ENCODE measurements around the gene MUS81.

MUS81 gene

DNA sequence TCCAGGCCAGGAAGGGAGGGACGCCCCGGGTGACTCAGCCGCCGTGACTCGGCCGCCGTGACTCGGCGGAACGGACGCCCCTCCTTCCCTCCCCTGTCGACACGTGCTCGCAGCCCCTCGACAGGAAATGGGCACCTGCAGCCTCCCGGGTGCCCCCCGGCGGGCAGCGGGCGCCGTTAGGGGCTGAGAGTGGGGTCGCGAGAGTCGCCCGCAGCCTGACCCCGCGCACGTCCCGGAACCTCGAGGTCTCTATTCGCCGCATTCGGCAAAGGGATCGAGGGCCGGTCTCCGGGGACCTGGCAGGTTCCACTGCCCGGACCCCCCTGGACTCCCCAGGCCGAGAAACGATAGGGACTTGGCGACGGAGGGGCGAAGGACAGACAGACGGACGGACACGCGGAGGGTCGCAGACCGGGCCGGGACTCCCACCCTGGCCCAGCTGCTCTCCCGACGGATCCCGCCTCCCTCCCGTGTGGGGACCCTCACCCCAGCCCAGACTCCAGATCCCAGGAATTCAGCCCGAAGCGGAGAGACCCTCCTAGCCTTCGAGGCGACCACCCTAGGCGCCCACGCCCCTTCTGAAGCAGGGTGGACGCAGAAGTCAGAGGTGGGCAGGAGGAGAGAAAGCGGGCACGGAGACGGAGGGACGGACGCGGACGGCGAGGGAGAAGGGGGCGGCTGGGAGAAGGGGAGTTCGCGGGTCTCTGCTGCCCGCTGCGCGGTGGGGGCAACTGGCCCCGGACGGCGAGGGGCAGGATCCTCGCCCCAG, 39.3 kb downstream of the MUS81 start:
- TF ChIP-seq ZNF274 (IDR thresholded peaks at IDR 0.05; ENCODE audit: low read depth, low read length), result no peak
- no peak for TF ChIP-seq YY1 (IDR thresholded peaks at IDR 0.05; ENCODE audit: insufficient read depth, insufficient read length)
- TF ChIP-seq SUZ12 (IDR thresholded peaks at IDR 0.05; ENCODE audit: extremely low read depth, insufficient read depth, insufficient read length), result no peak
- Histone ChIP-seq H3K36me3 (ENCODE audit: insufficient read depth, insufficient read length, low read length) (peaks cover 34% of the 10 kb centered on the region), H3K4me3 (ENCODE audit: insufficient read length, low read depth) (peak overlapping the region; percentile 88), H3K4me1 (ENCODE audit: insufficient read depth, insufficient read length) (peaks cover 5% of the 10 kb centered on the region), H3K9me3 (ENCODE audit: insufficient read depth, low read length) (no peaks in the 10 kb centered on the region), H3K9ac (ENCODE audit: insufficient read length, low read depth) (peak overlapping the region; percentile 93), H3K27me3 (ENCODE audit: insufficient read depth, insufficient read length) (peaks cover 35% of the 10 kb centered on the region)
- DNase-seq (ENCODE audit: low read depth, low spot score), result no peak

DNA sequence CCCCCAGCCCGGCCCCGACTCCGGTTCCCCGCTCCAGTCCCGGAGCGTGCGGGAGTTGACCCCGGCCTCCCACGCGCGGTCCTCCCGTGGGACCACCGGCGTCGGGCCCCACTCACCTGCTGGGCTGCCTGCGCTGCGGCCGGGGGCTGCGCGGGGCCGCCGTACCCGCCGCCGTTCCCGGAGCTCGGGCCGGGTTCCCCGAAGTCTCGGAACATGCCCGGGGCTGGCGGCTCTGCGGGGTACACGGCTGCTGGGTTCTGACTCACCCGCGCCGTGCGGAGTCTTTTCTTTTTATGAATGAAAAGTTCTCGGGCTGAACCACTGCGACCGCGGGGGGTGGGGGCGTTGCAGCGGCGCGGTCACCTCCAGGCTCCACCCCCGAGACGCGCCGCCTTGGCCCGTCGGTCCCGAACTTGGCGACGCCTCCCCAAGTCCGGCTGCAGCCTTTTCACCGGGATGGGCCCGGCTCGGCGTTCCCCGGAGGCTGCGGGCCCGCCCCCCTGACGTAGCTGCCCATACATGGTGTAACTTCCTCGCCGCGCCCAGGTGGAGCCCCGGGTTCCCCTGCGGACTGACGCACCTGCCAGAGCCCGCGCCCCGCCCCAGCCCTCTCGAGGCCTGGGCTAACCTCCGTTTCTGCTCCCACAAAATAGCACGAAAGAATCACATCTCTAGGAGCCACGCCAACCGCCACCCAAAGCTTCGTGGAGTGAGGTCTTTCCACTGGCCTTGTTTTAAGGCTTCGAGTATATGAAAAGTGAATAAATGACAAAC, 40.1 kb downstream of the MUS81 start, which contains the start of gene FOSL1:
TSS of gene FOSL1 (minus strand) at position 264 of the 774 bp plus-strand sequence. CDS start at position 215, 49 bp downstream.
- H3K27me3 ChIP-seq (ENCODE audit: insufficient read depth, insufficient read length), result peaks cover 35% of the 10 kb centered on the region
- TF ChIP-seq SUZ12 (IDR thresholded peaks at IDR 0.05; ENCODE audit: extremely low read depth, insufficient read depth, insufficient read length), result no peak
- no peak for TF ChIP-seq YY1 (IDR thresholded peaks at IDR 0.05; ENCODE audit: insufficient read depth, insufficient read length)
- no peak for TF ChIP-seq ZNF274 (IDR thresholded peaks at IDR 0.05; ENCODE audit: low read depth, low read length)
- peaks cover 5% of the 10 kb centered on the region for H3K4me1 ChIP-seq (ENCODE audit: insufficient read depth, insufficient read length)
- peak within 1 kb of the TSS; percentile 88 for H3K4me3 ChIP-seq (ENCODE audit: insufficient read length, low read depth)
- peak; percentile 84 for DNase-seq (ENCODE audit: low read depth, low spot score)
- no peaks in the 10 kb centered on the region for H3K9me3 ChIP-seq (ENCODE audit: insufficient read depth, low read length)
- H3K9ac ChIP-seq (ENCODE audit: insufficient read length, low read depth), result peak within 1 kb of the TSS; percentile 93
- H3K36me3 ChIP-seq (ENCODE audit: insufficient read depth, insufficient read length, low read length), result peaks cover 30% of the 10 kb centered on the region

DNA sequence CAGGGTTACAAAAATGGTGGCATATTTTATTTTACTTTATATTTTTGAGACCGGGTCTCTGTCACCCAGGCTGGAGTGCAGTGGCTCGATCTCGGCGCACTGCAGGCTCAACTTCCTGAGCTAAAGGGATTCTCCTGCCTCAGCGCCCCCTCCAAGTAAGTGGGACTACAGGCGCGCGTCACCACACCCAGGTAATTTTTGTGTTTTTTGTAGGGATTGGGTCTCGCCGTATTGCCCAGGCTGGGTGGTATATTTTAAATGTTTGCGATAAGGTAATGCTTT, 40.6 kb downstream of the MUS81 start:
- no peak for DNase-seq (ENCODE audit: low read depth, low spot score)
- H3K27me3 ChIP-seq (ENCODE audit: insufficient read depth, insufficient read length), result peaks cover 35% of the 10 kb centered on the region
- no peak for TF ChIP-seq ZNF274 (IDR thresholded peaks at IDR 0.05; ENCODE audit: low read depth, low read length)
- TF ChIP-seq SUZ12 (IDR thresholded peaks at IDR 0.05; ENCODE audit: extremely low read depth, insufficient read depth, insufficient read length), result no peak
- no peak for TF ChIP-seq YY1 (IDR thresholded peaks at IDR 0.05; ENCODE audit: insufficient read depth, insufficient read length)
- H3K4me3 ChIP-seq (ENCODE audit: insufficient read length, low read depth), result no peak overlapping the region
- H3K9ac ChIP-seq (ENCODE audit: insufficient read length, low read depth), result no peak overlapping the region
- no peaks in the 10 kb centered on the region for H3K9me3 ChIP-seq (ENCODE audit: insufficient read depth, low read length)
- peaks cover 5% of the 10 kb centered on the region for H3K4me1 ChIP-seq (ENCODE audit: insufficient read depth, insufficient read length)
- H3K36me3 ChIP-seq (ENCODE audit: insufficient read depth, insufficient read length, low read length), result peaks cover 25% of the 10 kb centered on the region

DNA sequence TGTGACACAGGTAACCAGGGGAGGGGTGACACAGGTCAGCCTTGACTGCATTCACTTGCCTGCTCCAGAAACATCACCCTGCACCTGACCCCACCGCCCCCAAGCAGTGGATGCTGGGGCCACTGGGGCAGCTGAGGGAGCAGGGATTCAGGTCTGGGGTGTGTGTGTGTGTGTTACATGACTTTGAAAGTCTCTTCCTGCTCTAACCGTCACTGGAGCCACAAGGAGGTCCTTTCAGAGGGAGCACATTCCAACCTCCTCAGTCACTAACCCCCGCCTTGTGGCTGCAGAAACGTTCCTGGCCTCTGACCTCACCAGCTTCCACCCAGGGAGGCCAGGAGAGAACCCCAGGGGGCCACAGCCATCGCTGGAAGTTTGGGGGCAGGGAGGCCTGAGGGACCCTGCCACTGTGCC, 42.8 kb downstream of the MUS81 start:
- peaks cover 5% of the 10 kb centered on the region for H3K4me1 ChIP-seq (ENCODE audit: insufficient read depth, insufficient read length)
- no peak overlapping the region for H3K4me3 ChIP-seq (ENCODE audit: insufficient read length, low read depth)
- peaks cover 35% of the 10 kb centered on the region for H3K27me3 ChIP-seq (ENCODE audit: insufficient read depth, insufficient read length)
- DNase-seq (ENCODE audit: low read depth, low spot score), result no peak
- no peaks in the 10 kb centered on the region for H3K9me3 ChIP-seq (ENCODE audit: insufficient read depth, low read length)
- H3K9ac ChIP-seq (ENCODE audit: insufficient read length, low read depth), result peak overlapping the region; percentile 65
- no peak for TF ChIP-seq SUZ12 (IDR thresholded peaks at IDR 0.05; ENCODE audit: extremely low read depth, insufficient read depth, insufficient read length)
- no peak for TF ChIP-seq ZNF274 (IDR thresholded peaks at IDR 0.05; ENCODE audit: low read depth, low read length)
- no peak for TF ChIP-seq YY1 (IDR thresholded peaks at IDR 0.05; ENCODE audit: insufficient read depth, insufficient read length)
- peaks cover 5% of the 10 kb centered on the region for H3K36me3 ChIP-seq (ENCODE audit: insufficient read depth, insufficient read length, low read length)

DNA sequence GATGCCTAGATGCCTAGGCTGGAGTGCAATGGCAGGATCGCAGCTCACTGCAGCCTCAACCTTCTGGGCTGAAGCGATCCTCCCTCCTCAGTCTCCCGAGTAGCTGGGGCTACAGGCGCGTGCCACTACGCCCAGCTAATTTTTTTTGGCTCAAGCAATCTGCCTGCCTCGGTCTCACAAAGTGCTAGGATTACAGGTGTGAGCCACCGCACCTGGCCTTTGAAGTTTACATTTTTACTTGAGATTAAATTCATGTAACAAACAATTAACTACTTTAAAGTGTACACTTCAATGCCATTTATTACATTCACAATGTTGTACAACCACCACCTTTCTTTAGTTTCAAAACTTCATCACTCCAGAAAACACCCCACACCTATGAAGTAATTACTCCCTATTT, 43.5 kb downstream of the MUS81 start:
- Histone ChIP-seq H3K27me3 (ENCODE audit: insufficient read depth, insufficient read length) (peaks cover 30% of the 10 kb centered on the region), H3K4me1 (ENCODE audit: insufficient read depth, insufficient read length) (peaks cover 5% of the 10 kb centered on the region), H3K4me3 (ENCODE audit: insufficient read length, low read depth) (no peak overlapping the region), H3K36me3 (ENCODE audit: insufficient read depth, insufficient read length, low read length) (no peaks in the 10 kb centered on the region), H3K9ac (ENCODE audit: insufficient read length, low read depth) (peak overlapping the region; percentile 12), H3K9me3 (ENCODE audit: insufficient read depth, low read length) (no peaks in the 10 kb centered on the region)
- TF ChIP-seq YY1 (IDR thresholded peaks at IDR 0.05; ENCODE audit: insufficient read depth, insufficient read length) (no peak), ZNF274 (IDR thresholded peaks at IDR 0.05; ENCODE audit: low read depth, low read length) (no peak), SUZ12 (IDR thresholded peaks at IDR 0.05; ENCODE audit: extremely low read depth, insufficient read depth, insufficient read length) (no peak)
- no peak for DNase-seq (ENCODE audit: low read depth, low spot score)

DNA sequence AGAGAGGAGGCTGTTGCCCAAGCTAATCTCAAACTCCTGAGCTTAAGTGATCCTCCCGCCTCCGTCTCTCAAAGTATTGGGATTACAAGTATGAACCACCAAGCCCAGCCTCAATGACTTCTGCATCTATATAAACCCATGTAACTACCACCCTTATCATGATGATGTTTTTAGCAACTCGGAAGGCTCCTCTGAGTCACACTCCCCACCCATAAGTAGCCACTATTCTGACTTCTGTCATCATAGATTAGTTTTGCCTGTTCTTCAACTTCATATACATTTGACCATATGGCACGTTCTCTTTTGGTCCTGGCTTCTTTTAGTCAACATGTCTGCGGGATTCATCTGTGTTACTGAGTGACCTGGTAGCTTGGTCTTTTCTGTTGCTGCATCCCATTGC, 46.4 kb downstream of the MUS81 start:
- TF ChIP-seq ZNF274 (IDR thresholded peaks at IDR 0.05; ENCODE audit: low read depth, low read length), result no peak
- TF ChIP-seq SUZ12 (IDR thresholded peaks at IDR 0.05; ENCODE audit: extremely low read depth, insufficient read depth, insufficient read length), result no peak
- no peak for TF ChIP-seq YY1 (IDR thresholded peaks at IDR 0.05; ENCODE audit: insufficient read depth, insufficient read length)
- H3K27me3 ChIP-seq (ENCODE audit: insufficient read depth, insufficient read length), result peaks cover 6% of the 10 kb centered on the region
- H3K36me3 ChIP-seq (ENCODE audit: insufficient read depth, insufficient read length, low read length), result no peaks in the 10 kb centered on the region
- no peaks in the 10 kb centered on the region for H3K9me3 ChIP-seq (ENCODE audit: insufficient read depth, low read length)
- H3K4me1 ChIP-seq (ENCODE audit: insufficient read depth, insufficient read length), result peaks cover 8% of the 10 kb centered on the region
- no peak overlapping the region for H3K9ac ChIP-seq (ENCODE audit: insufficient read length, low read depth)
- no peak overlapping the region for H3K4me3 ChIP-seq (ENCODE audit: insufficient read length, low read depth)
- DNase-seq (ENCODE audit: low read depth, low spot score), result no peak

DNA sequence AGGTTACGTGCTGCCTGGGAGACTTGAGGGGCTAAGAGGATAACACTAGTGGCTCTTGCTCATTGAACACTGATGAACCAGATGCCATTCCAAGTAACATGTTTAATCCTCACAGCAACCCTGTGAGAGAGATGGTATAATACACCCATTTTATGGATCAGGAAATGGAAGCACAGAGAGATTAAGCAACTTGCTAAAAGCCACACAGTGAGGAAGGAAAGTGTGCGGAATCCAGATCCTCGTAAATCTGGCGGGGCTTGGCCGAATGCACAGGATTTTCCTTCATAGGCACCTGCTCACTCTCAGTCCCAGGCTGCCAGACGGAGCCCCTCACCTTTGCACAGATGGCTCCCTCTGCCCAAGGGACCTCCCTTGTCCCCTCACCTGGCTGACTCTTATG, 47.6 kb downstream of the MUS81 start:
- Histone ChIP-seq H3K4me1 (ENCODE audit: insufficient read depth, insufficient read length) (peaks cover 11% of the 10 kb centered on the region), H3K4me3 (ENCODE audit: insufficient read length, low read depth) (no peak overlapping the region), H3K27me3 (ENCODE audit: insufficient read depth, insufficient read length) (no peaks in the 10 kb centered on the region), H3K36me3 (ENCODE audit: insufficient read depth, insufficient read length, low read length) (no peaks in the 10 kb centered on the region), H3K9ac (ENCODE audit: insufficient read length, low read depth) (no peak overlapping the region), H3K9me3 (ENCODE audit: insufficient read depth, low read length) (no peaks in the 10 kb centered on the region)
- TF ChIP-seq SUZ12 (IDR thresholded peaks at IDR 0.05; ENCODE audit: extremely low read depth, insufficient read depth, insufficient read length) (no peak), YY1 (IDR thresholded peaks at IDR 0.05; ENCODE audit: insufficient read depth, insufficient read length) (no peak), ZNF274 (IDR thresholded peaks at IDR 0.05; ENCODE audit: low read depth, low read length) (no peak)
- DNase-seq (ENCODE audit: low read depth, low spot score), result no peak

All from NT2/D1 (cell line).